SK-N-MC (cell line): Measurements from ENCODE around the gene CFAP73.
A peak's percentile ranks its signal among the peaks of the same experiment; 100 is the strongest.

Experiments
- DNase-seq: peaks from one replicate; pipeline ENCODE4 v3.0.0-alpha.2; 2011; ENCODE audit warnings: low read depth, low spot score
- H3K27ac ChIP-seq: fragments of 200-600 bp; sonication (generic); 2 replicates; pipeline ENCODE4 v1.5.1; 2016; ENCODE audit warnings: mixed run types
- H3K36me3 ChIP-seq: fragments of 200-600 bp; sonication (generic); 2 replicates; pipeline ENCODE4 v1.6.1; 2017; ENCODE audit warnings: antibody characterized with exemption, low read length, mixed read lengths; ENCODE audit not compliant: insufficient read depth
- H3K4me3 ChIP-seq: fragments of 200-600 bp; sonication (generic); 2 replicates; pipeline ENCODE4 v1.5.1; 2016
- H3K9ac ChIP-seq: fragments of 200-600 bp; sonication (generic); 2 replicates; pipeline ENCODE4 v1.8.0; 2017; ENCODE audit warnings: mixed run types, mixed read lengths; ENCODE audit not compliant: insufficient read length
- H3K9me3 ChIP-seq: fragments of 200-600 bp; sonication (generic); 2 replicates; pipeline ENCODE4 v1.6.1; 2017; ENCODE audit warnings: low read depth, mild to moderate bottlenecking, antibody characterized with exemption, low read length, moderate library complexity, mixed read lengths
- EZH2 ChIP-seq: fragments of 200-600 bp; sonication (generic); IDR thresholded peaks from one replicate; pipeline ENCODE4 v1.6.1; 2017; ENCODE audit warnings: antibody characterized with exemption
- FOXP2 ChIP-seq: optimal IDR thresholded peaks from 2 replicates; pipeline ENCODE3; 2011; ENCODE audit warnings: mild to moderate bottlenecking, moderate library complexity; ENCODE audit not compliant: insufficient read depth; ENCODE audit errors: extremely low read length, control extremely low read depth
- POLR2AphosphoS5 ChIP-seq: IDR thresholded peaks from 2 replicates; pipeline ENCODE4 v1.6.1; 2012; ENCODE audit warnings: mild to moderate bottlenecking, low read depth, low read length, borderline replicate concordance

CFAP73 gene

DNA sequence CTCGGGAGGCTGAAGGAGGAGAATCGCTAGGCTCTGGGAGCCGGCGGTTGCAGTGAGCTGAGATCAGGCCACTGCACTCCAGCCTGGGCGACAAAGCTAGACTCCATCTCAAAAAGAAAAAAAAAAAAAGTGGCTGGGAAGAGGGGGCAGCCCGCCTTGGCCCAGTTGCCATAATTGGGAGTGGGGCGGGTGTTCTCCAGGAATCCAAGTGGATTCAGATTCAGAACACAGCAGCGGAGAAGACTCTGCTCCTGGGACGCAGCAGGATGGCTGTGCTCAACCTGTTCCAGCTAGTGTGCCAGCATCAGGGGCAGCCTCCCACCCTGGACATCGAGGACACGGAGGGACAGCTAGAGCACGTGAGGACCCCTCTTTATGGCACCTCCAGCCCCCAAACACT lies 5.5 kb downstream of the CFAP73 start:
- TF ChIP-seq POLR2AphosphoS5 (no peak), EZH2 (no peak), FOXP2 (no peak)
- H3K4me3 ChIP-seq: no peak overlapping the region
- H3K9ac ChIP-seq: no peak overlapping the region
- no peak for DNase-seq
- no peak overlapping the region for H3K27ac ChIP-seq
- no peaks in the 10 kb centered on the region for H3K9me3 ChIP-seq
- H3K36me3 ChIP-seq: peaks cover 20% of the 10 kb centered on the region

DNA sequence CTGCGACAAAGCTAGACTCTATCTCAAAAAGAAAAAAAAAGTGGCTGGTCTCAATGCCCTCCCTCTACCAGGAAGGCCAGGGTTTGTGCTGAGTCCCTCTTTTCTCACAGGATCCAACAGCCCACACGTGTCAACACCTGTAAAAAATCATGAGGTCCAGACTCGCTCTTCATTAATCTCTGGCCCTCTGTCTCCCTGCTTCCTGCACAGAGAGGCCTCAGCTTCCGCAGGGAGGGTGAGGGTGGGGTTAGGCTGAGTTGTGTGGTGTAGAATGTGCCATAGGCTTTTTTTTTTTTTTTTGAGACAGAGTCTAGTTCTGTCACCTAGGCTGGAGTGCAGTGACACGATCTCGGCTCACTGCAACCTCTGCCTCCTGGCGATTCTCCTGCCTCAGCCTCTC lies 6.1 kb downstream of the CFAP73 start:
- no peak for DNase-seq
- no peaks in the 10 kb centered on the region for H3K9me3 ChIP-seq

GRCh38 chr12:113157218-113157859 lies 7.8 kb downstream of the CFAP73 start:
- Histone ChIP-seq H3K4me3 (no peak overlapping the region), H3K27ac (no peak overlapping the region), H3K36me3 (peaks cover 35% of the 10 kb centered on the region), H3K9ac (no peak overlapping the region), H3K9me3 (no peaks in the 10 kb centered on the region)
- TF ChIP-seq FOXP2 (no peak), POLR2AphosphoS5 (no peak), EZH2 (no peak)
- no peak for DNase-seq

More for the DNA sequence above, 6.1 kb downstream of the CFAP73 start:
- peaks cover 26% of the 10 kb centered on the region for H3K36me3 ChIP-seq
- no peak overlapping the region for H3K9ac ChIP-seq
- no peak overlapping the region for H3K27ac ChIP-seq
- no peak overlapping the region for H3K4me3 ChIP-seq
- TF ChIP-seq FOXP2 (no peak), EZH2 (no peak), POLR2AphosphoS5 (no peak)

DNA sequence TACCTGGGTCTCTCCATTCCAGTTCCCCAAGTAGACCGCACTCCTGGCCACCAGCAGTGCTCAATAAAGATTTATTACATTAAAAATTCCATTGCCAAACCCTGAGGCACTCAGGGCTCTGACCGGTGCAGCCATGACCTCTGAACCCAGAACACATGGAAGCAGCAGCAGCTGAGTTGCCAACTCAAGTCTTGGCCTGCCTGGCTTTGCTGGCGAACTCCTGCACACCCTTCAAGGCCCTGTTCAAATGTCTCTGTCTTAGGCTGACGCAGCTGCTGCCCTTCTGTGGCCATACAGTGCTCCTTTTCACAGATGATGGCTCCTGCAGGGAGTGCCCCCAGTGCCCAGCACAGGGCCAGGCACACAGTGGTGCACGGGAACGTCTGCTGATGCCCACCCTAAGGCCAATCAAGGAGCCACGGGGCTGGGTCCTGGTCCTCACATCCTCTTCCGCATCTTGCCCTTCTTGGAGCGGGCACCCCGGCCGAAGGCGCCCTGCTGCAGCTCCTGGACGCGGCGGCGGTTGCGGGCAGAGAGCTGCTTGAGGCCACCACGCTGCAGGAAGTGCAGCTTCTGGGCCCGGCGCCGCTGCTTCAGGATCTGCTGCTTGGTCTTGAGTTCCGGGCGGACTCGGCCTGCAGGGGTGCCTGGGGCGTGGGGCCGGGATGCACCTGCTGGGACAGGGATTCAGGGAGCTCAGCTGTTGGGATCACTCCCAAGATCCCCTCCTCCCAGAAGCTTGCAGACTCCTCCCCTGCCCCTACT lies 9.1 kb downstream of the CFAP73 start:
- no peak for DNase-seq
- no peak for TF ChIP-seq FOXP2
- no peak for TF ChIP-seq POLR2AphosphoS5
- no peak for TF ChIP-seq EZH2
- no peak overlapping the region for H3K27ac ChIP-seq
- H3K9ac ChIP-seq: no peak overlapping the region
- peaks cover 36% of the 10 kb centered on the region for H3K36me3 ChIP-seq
- H3K9me3 ChIP-seq: no peaks in the 10 kb centered on the region
- H3K4me3 ChIP-seq: no peak overlapping the region

DNA sequence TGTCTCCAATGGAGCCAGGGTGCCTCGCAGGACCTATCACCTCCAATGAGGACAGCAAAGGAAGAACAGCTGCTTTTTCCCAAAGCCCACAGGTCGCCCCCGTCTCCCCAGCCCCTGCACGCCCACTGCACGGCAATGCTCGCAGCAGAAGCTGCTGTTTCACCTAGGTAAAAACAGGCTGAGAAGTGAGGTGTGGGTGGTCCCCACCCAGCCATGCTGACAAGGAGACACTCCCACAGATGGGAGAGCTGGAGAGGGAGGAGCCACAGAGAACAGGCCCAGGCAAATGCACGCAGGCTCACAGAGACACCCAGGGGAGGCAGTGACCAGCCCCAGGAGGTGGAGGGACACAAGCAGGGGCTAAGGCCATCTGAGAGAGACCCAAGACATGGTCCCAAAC lies 10.4 kb downstream of the CFAP73 start:
- Histone ChIP-seq H3K4me3 (no peak overlapping the region), H3K9ac (no peak overlapping the region), H3K27ac (no peak overlapping the region), H3K9me3 (no peaks in the 10 kb centered on the region), H3K36me3 (peaks cover 36% of the 10 kb centered on the region)
- no peak for TF ChIP-seq EZH2
- no peak for TF ChIP-seq FOXP2
- no peak for TF ChIP-seq POLR2AphosphoS5
- DNase-seq: no peak

DNA sequence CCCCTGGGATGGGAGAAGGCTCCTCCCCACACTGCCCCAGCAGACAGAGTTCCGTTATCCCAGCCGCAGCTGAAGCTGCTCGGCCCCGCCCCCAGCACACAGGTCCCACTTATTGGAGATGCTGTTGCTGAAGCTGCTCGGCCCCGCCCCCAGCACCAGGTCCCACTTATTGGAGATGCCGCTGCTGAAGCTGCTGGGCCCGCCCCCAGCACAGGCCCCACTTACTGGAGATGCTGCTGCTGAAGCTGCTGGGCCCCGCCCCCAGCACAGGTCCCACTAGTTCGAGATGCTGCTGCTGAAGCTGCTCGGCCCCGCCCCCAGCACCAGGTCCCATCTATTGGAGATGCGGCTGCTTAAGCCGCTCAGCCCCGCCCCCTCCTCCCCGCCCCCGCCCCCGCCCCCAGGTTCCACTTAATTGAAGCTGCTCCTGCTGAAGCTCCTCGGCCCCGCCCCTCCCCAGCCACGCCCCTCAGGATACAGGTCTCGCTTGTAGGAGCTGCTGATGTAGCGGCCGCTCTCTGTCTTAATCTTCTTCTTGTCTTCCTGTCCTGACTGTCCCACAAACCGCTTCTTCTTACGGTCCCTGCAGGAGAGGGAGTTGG lies 12.0 kb downstream of the CFAP73 start:
- TF ChIP-seq FOXP2 (no peak), EZH2 (no peak), POLR2AphosphoS5 (no peak; the same call in 1 of the 2 replicates)
- H3K4me3 ChIP-seq: no peak overlapping the region
- peaks cover 49% of the 10 kb centered on the region for H3K36me3 ChIP-seq
- H3K9ac ChIP-seq: no peak overlapping the region
- H3K27ac ChIP-seq: no peak overlapping the region
- peak; percentile 85 for DNase-seq
- H3K9me3 ChIP-seq: no peaks in the 10 kb centered on the region

DNA sequence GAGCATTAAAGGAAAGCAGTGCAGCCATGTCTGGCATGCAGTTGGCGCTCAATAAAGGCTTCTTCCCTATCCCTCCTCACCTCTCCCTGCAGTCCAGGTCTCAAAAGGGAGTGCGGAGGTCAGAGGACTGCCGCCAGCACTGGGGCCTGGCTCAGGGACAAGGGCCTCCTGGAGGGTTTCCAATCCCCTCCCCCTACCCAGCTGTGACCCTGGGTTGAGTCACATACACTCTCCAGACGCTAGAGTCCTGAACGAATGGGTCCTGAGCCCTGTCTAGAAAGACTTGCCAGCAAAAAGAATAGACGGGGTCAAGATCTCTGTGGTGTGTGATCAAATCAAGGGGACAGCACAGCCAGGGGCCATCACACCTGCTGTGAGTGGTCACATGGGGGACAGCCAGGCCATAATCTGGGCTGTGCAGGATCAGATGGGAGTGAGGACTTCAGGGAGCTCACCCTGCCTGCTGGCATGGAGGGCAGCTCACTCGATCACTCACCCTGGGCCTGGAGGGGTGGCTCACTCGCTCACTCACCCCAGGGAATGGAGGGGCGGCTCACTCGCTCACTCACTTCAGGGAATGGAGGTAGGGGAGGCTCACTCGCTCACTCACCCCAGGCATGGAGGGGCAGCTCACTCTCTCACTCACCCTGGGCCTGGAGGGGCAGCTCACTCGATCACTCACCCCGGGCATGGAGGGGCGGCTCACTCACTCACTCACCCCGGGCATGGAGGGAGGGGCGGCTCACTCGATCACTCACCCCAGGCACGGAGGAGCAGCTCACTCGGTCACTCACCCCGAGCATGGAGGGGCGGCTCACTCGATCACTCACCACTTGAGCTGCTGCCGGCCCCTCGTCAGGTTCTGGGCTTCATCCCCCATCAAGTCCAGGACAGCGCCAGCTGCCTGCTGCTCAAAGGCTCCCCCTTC lies 12.8 kb downstream of the CFAP73 start:
- H3K9me3 ChIP-seq: no peaks in the 10 kb centered on the region
- no peak overlapping the region for H3K27ac ChIP-seq
- H3K4me3 ChIP-seq: no peak overlapping the region
- no peak for DNase-seq
- H3K9ac ChIP-seq: no peak overlapping the region
- H3K36me3 ChIP-seq: peaks cover 49% of the 10 kb centered on the region
- TF ChIP-seq FOXP2: no peak
- no peak; the same call in 1 of the 2 replicates for TF ChIP-seq POLR2AphosphoS5
- TF ChIP-seq EZH2: no peak
